HG03060 (cell line): ENCODE measurements around the gene CFAP65.

Source experiments
- ATAC-seq: cut with Tn5 transposase; IDR thresholded peaks from one replicate; pipeline ENCODE4 v1.9.1; 2021; ENCODE audit warnings: low read depth, moderate number of reproducible peaks; ENCODE audit not compliant: unreplicated experiment

CFAP65 gene

DNA sequence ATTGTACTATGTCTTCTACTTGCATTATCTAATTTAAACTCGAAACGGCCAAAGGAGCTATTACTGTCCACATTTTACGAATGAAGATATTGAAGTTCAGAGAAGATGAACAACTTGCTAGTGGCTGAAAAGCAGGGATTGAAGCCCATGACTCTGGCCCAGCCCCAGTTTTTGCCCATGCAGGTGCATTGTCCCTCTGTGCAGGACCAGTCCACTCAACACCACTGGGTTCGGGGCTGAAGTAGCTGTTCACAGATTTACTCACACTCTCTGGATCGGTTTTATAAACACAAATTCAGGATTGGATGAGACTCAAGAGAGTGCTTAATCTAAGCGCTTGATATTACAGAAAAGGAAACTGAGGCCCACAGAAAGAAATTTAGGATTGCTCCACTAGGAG lies 20.8 kb upstream of the CFAP65 start:
- no peak for ATAC-seq

DNA sequence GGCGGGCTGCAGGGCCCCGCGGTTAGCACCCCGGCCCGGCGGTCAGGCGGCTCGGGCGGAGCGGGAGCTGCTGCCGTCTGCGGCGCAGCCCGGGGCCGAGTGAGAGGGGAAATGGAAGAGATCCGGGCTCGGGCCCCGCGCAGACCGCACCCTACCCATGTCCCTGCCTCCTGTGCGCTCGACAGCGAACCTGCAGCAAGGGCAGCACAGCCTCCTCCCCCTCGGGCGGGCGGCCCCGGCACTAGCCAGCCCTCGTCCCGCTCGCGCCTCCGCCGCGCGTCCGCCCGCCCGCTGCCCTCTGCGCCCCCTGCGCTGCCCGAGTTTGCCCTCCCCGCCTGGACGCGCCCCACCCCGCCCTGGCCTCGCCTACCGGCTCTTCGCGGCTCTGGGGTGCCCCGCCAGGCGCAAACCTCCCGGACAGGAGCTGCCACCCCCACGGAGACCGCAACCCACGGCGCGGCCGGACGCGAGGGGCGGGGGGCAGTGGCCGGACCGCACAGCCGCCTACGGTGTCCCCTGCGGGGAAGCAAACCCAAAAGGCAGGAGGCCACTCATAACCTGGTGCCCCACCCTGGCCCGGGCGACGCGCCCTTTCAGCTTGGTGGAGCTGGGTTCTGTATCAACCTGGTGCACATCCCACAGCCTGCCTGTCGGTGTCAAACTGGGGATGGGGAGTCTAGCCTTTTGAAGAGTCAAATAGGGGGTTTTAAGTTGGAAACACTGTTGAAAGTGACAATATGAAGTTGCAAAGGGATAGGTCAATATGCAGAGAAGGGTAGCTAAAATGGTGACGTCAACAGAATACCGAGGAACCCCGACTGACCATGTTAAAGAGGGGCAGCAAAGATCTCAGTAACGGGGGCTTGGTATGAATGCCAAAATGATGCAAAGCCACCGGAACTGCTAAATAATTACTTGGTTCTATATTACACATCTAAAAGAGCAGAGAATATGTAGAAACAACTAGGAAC lies 19.8 kb upstream of the CFAP65 start, which contains the start of gene IHH:
Gene IHH (minus strand): TSS at position 101 of the 971 bp plus-strand sequence. CDS start 454 bp downstream, outside the sequence.
- no peak for ATAC-seq

DNA sequence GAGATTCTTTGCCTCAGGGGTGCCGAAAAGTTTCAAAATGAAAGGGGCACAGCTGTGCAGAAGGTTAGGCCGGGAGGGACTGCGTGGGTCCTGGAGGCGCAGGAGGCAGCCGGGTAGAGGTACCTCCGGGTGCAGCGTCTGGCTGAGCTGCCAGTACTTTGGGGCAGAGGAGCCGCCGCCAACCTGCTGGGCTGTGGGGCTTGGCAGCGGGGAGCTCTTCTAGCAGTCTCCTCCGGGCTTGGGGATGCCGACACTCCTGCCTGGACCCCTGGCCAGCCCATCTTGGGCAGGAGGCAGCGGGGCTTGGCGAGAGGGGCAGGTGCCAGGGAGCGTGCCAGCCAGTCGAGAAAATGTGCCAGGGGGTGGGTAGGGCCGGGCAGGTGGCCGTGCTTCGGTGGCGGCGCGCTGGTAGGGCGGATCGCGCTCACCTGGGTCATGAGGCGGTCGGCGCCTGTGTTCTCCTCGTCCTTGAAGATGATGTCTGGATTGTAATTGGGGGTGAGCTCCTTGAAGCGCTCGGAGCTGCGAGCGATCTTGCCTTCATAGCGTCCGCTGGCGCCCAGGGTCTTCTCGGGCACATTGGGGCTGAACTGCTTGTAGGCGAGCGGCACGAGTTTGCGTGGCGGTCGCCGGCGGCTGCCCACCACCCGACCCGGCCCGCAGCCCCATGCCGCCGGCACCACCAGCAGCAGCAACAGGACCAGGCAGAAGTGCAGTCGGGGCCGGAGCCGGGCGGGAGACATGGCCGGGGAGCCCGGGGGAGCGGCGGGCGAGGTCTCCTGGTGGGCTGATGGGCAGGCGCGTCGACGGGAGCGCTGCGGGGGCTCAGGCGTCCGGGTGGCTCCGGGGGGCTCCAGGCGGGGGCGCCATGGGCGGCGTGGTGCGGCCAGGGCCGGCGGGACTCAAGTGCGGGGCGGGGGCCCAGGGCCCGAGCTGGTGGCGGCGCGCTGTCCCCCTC lies 18.7 kb upstream of the CFAP65 start:
- no peak for ATAC-seq

DNA sequence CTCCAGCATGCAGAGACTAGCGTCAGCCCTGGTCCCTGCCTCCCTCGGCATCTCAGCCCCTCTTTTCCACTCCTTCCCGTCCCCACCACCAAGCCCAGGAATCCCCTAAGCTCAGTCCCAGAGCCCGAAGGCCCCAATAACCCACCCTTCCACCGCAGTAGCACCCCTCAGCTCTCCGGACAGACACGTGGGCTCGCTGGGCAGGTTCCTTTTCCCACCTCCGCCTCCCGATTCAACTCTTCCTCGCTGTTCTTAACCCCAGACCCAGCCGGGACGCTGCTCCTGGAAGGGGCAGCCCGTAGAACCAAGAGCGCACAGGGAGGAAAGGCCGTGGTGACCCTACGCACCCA lies 18.0 kb upstream of the CFAP65 start:
- ATAC-seq: no peak

DNA sequence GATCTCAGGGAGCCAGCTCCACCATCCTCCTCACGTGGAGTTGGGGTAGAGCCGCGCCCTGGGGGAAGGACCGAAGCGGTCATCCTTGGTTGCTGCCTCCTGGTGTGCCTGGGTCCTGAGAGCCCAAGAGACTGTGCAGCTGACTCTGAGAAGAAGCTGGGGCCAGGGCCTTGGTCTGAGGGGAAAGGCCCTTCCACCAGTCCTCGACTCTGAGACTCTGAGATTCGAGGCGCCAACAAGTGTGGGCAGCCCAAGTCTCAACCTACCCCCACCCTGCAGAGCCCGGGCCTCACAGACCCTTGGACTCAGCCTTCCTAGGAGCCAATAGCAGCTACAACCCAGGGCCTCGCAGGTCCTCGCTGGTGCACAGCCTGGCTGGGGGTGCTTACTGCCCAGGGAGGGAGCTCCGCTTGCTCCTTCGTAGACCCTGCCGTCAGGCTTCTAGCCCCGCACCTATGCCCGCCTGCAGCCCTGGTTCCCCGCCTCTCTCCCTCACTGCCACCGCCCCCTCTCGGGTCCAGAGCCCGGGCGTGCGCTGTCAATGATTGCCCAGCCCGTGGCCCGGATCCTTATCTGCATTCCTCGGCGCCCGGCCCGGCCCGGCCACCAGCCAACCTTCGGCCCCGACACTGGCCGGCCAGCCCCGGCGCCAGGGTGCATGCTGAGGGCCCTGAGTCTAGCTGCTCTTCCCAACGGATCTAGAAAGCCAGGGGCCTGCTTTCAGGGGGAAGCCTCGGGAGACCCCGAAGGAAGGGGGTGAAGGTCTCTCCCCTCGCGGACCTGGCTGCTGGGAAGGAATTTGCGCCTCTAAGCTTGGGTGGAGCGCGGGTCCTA lies 17.4 kb upstream of the CFAP65 start:
- no peak for ATAC-seq

DNA sequence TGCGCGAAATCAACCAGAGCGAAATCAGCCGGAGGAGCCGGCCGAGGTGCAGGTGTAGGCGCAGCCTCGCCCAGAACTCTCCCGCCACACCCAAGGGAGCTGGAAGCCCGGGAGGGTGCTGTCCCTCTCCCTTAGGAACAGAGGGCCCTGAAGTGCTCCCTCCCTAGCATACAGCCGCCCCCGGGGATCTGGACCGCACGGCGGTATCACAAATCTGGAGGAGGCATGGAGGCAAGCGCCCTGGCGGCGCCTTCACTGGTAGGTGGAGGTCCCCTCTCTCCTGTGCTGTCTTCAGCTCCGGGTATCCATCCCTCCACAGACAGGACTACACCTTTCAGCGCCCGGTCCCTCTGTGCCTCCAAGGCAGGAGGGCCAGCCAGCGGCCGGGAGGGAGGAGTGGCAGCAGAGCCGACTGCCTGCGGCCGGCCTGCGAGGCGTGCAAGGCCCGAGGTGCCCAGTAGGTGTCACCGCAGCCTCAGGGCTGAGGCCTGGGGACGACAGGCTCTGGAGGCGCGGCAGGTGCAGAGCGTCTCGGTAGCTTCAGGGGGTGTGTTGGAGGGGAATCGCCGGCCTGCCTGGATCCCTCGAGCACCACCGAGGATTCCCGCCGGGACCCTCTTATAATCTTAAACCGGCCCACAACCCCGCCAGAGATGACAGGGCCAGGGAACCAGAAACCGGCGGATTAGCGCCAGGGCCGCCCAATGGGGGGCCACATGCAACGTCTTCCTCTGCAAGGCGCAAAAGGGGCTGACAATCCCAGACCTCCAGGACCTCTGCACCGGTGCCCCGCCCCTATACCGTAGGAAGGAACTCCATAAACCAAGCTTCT lies 16.6 kb upstream of the CFAP65 start:
- no peak for ATAC-seq

DNA sequence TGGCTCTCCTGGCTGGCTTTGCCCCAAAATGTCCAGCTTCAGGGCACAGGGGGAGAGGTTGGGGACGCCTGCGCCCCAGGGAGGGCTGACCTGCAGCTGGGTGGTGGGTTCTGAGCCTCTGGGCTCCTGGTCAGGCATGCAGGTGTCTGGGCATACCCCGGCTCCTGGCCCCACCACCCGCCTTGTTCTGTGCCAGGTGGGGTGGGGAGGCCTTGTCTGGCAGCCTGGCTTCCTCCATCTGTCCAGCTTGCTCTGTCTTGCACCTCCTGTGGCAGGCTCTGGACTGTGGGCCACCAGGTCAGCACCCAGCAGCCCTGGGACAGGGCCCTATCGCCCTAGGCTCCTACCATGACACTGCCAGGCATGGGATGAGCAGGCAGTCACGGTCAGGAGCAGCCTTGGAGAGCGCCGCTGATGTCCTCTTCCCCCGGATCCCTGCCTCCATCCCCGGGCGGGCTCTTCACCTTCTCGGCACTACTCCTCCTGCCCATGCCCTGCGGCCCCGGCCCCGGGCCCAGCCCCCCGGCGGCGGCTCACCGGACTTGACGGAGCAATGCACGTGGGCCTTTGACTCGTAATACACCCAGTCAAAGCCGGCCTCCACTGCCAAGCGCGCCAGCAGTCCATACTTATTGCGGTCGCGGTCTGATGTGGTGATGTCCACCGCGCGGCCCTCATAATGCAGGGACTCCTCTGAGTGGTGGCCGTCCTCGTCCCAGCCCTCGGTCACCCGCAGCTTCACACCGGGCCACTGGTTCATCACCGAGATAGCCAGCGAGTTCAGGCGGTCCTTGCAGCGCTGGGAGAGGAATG lies 15.8 kb upstream of the CFAP65 start:
- no peak for ATAC-seq

DNA sequence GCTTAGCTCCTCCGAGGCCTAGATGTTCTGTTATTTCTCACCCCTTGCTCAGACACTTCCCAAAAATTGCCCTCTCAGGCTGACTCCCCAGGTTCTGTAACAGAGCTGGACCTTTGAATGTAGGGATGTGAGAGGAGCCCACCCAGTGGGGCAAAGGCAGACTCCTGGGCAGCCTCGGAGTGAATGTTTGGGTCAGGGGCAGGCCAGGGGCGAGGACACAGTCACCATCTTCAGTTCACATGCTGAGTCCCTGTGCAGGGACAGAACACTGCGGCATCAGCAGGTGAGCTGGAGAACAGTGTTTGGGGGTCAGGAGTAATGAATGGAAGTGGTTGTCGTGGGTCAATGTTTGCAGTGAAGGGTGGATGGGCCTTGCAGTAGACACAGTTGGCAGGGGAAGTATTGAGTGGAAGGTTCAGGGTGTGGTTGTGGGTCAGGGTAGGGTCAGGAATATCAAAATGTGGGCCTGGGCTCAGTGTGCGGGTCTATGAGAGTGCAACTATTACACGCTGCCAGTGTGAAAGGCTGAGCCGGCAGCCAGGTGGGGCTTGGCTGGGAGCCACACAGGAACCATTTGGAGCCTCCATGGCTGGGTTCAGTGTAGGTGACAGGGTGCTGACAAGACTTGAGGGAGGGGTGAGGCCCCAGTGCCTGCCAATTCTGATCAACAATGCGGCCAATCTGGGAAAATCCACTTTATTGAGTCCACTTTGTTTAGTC lies 15.0 kb upstream of the CFAP65 start:
- ATAC-seq: no peak

DNA sequence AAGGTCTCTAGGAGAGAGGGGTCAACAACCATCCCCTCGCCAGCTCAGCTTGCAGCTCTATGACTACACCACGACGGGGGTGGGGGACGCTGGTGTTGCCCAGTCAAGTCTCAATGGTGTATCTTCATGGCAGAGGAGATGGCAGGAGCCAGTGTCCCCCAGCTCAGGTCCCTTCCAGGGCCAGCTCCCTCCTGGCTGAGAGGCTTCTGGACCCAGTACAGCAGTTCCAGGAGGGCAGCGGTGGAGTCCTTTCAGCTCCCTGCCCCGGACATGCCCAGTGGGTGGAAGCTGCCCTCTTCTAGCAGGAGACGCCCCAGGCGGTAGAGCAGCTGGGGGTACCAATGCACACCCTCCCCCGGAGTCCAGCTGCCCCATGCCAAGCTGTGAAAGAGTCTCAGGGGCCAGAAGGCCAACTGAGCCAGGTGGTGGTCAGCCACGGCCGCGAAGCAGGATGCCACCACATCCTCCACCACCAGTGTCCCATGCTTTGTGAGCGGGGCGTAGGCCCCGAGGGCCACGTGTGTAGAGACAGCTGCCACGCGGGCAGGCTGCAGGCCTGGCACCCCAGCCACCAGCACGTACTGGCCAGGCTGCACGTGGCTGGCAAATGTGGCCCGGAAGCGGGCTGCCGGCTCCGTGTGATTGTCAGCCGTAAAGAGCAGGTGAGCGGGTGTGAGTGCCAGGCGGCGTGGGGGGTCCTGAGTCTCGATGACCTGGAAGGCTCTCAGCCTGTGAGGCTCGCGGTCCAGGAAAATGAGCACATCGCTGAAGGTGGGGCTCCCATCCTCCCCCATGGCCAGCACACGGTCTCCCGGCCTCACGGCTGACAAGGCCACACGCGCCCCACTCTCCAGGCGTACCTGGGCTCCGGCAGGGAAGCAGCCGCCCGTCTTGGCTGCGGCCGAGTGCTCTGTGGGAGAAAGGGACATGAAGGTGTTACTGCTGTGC lies 13.9 kb upstream of the CFAP65 start:
- no peak for ATAC-seq

DNA sequence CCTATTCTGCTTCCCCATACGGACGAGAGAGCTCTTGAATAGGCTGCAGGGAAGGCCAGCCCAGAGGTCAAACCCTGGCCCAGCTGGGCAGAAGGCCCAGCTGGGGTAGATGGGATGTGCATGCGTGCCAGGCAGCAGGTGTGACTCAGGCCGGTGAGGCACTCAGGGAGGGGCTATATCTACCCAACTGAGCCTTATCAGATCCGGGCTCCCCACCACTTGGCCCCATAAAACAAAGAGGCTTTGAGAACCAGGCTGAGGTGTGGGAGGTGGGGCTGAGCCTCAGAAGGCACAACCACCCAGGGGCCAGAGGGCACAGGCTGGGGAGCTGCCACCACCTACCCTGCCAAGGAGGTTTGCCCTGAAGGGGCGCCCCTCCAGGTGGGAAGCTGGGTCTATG lies 8.0 kb upstream of the CFAP65 start:
- no peak for ATAC-seq

DNA sequence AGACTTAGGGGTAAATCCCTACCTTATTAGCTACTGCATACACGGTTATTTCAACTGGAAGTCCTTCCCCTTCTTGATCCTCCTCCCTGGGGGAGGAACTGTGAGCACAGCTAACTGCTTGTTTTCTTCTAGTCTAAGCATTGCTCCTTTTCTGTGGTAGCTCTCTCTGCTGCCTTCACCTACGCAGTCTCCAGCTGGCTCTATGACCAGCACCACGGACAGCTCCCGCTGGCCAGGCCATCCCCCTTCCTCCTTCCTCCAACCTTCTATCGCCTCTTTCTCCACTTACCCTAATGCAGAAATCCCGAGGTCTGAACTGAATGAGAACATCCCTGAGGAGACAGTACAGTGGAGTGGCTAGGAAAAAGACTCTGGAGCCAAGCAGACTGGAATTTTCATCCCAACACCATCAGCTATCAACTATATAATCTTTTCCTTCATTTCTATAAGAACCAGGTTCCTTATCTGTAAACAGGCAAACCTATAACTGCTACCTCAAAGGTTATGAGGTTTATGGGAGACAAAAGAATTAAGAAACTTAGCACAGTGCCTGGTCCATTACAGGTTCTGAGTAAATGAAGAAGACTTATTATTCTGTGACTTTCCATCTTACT lies 4.7 kb upstream of the CFAP65 start:
- ATAC-seq: no peak

DNA sequence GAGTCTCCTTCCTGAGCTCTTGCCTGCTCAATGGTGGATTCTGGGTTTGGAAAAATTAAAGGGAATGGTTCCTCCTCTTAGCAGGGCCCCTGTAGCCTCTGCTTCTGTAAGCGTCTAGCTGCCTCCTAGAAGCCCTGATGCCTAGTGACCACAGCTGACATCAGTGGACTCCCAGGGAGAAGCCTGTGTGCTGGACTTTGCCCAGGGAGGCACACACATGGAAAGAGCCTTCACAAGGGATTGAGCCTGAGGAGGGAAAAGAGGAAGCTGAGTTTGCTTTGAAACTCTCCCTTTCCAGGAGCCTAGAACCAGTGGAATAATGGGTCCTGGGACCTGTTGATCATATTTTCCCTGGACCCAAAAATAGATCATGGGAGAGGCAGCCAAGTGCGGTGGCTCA lies 1.4 kb upstream of the CFAP65 start:
- no peak for ATAC-seq

DNA sequence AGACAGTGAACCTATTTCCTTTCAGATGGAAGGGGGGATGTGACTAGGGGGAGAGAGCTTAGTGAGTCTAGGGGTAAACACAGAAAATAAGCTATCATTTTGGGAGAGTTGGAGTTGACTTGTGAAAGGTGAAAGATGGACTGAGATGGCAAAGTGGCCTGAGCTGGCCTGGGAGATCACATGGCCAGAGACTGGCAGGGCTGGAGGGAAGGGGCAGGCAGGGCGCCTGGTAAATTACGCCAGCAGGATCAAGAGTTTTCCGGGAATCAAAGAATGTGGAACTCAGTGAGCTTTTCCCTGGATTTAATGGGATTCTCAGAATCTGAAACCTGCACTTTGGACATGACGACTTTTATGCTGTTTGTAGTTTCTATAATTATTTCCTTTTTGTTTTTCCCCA lies 841 bp upstream of the CFAP65 start:
- no peak for ATAC-seq

DNA sequence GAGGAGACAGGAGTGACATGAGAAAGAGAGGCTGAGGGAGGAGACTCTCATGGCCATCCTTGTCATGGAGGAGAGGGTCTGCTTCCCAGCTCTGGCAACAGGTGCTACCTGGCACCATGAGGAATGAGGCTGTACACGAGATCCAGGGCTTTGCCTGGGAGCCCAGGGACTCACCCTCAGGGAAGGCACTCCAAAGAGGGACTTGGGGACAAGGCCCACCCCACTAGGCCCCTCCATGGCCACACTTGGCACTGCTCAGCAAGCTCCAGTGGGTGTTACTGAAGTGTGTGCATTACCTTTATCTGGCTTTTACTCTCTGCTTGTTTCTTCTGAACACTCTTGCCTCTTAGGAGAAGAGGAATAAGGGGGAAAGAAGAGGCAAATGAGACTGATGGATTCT lies 2.7 kb downstream of the CFAP65 start:
- no peak for ATAC-seq

DNA sequence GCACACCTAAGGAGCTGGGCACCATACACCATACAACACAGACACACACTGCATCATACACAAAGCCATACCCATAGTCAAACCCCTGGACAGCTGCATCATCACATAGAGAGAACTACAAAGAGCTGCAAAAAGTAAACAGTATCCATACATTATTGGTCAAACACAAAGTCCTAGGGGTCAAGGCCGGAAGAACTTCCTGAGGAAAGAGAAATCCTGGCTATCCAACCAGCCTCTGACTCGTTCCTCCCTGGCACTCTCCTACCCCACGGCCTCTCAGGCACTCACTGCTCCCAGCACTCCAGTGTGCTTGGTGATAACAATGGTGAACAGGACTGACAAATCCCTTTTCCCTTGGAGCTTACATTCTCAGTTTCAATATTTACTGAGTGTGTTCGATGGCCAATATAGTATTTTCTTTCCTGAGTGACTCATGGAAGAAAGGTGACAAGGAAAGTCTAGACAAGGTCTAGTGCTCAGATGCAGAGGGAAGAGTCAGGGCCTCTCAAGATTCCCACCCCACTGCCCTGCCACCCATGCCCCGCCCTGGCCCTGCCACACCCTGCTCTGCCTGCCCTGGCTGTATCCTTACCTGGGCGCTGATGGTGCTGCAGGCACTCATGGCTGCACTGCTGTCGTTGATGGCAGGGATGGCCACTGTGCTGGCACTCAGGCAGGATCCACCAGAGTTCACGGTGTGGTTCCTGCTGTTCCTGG lies 3.4 kb downstream of the CFAP65 start:
- ATAC-seq: no peak

DNA sequence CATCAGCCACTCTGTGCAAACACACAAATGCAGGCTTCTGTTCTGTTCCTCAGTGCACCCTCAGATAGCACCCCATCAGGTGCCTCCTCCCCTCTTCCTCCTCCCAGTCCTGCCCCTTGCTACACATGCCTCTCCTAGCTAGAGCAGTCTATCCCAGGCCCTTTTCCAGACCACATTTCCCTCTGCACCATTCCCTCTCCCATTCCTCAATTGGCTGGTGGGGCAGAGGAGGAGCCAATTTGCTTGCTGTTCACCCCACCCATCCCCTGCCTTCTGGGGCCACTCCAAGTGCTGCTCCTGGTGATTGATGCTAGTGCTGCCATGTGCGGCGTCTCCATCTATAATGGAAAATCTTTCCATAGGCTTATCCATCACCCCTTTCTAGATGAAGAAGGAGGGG lies 5.4 kb downstream of the CFAP65 start:
- ATAC-seq: no peak
